Uterus (tissue), 2 donors: ENCODE results near the gene MARK2.

ENCODE experiments used
- CTCF ChIP-seq, 4 experiments: fragments of 200-600 bp in 2 of 4; fragments of 450-650 bp in 2 of 4; sonication (generic) in 2 of 4; IDR thresholded peaks; one replicate each; pipeline ENCODE4 v1.5.1; 2016 to 2019; ENCODE audit warnings: antibody characterized with exemption in 4 of 4, mild to moderate bottlenecking in 2 of 4, moderate library complexity in 1 of 4
- POLR2A ChIP-seq, 2 donors: fragments of 450-650 bp; IDR thresholded peaks; one replicate each; pipeline ENCODE4 v1.6.1; 2016; ENCODE audit warnings: antibody characterized with exemption in 2 of 2, mild to moderate bottlenecking in 1 of 2, moderate library complexity in 1 of 2

GRCh38 chr11:63793161-63793560 is 45.7 kb upstream of the MARK2 start:
- TF ChIP-seq CTCF (IDR thresholded peaks at IDR 0.05) (no peak), POLR2A (IDR thresholded peaks at IDR 0.05) (no peak)
